AG04449 (cell line): ENCODE data around the gene CUTA.

ENCODE experiments used
- CTCF ChIA-PET: fragments of 350-600 bp; formaldehyde crosslinking; extraction: SDS; loops from one replicate; lab custom pipeline; 2021; ENCODE audit warnings: antibody characterized with exemption; lab: Yijun Ruan, JAX
- POLR2A ChIA-PET: fragments of 400-600, 350-600 bp; formaldehyde crosslinking; extraction: SDS; loops from one replicate; lab custom pipeline; 2020; ENCODE audit warnings: antibody characterized with exemption, inconsistent platforms; lab: Yijun Ruan, JAX
- DNase-seq: peaks from one replicate; pipeline ENCODE4 v3.0.0-alpha.2; 2010; ENCODE audit warnings: low read depth, low spot score
- H3K4me3 ChIP-seq: 2 replicates; pipeline ENCODE4 v1.5.1; 2011; ENCODE audit warnings: low read depth, mild to moderate bottlenecking, control low read depth, low read length
- TF ChIP-seq, protein P1 (sequence below): IDR thresholded peaks from one replicate; pipeline ENCODE4 v1.5.1; 2011; ENCODE audit warnings: mild to moderate bottlenecking, moderate library complexity, low read length, control low read depth, inconsistent platforms; ENCODE audit not compliant: insufficient read depth; ENCODE audit errors: missing control alignments

CUTA gene

DNA sequence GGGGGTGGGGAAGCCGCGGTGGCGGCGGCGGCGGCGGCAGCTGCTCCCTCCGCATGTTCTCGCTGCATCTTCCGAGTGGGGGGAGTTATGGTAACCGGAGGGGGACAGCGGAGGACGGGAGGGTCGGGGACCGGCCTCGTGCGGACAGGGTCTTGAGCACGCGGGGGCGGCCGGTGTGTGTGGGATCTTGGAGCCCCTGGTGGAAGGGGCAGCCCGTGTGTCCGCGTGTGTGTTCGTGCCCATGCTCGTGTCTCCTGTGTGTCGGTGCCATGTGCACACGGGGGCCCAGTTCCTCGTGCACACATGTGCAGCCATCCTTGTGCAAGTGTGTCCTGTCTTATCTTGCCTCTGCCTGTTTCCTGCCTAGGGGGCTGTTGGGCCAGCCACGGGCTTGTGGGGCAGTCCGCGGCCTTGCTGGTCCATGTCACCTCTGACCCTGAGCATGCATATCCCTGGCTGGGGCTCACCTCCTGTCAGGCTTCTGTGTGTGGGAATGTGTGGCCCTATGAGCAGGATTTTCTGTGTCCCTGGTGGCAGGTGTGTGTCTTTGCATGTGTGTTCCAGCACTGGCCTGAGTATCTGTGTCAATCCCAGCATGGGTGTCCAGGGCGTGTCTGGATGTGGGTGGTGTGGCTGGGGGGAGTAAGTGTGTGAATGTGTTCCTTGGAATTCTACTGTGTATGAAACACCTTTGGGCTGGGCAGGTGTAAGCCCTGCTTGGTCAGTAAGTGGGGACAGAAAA lies 10.5 kb upstream of the CUTA start:
- ChIA-PET POLR2A (no interaction called here), CTCF (interaction anchor here (0.6 to 3.9 kb wide), 4 partner anchors 10 to 38 kb away, joined by 3 to 19 read pairs (median 4); no protein-coding TSS in a partner anchor)
- H3K4me3 ChIP-seq: peak overlapping the region; percentile 66
- TF ChIP-seq, protein P1, sequence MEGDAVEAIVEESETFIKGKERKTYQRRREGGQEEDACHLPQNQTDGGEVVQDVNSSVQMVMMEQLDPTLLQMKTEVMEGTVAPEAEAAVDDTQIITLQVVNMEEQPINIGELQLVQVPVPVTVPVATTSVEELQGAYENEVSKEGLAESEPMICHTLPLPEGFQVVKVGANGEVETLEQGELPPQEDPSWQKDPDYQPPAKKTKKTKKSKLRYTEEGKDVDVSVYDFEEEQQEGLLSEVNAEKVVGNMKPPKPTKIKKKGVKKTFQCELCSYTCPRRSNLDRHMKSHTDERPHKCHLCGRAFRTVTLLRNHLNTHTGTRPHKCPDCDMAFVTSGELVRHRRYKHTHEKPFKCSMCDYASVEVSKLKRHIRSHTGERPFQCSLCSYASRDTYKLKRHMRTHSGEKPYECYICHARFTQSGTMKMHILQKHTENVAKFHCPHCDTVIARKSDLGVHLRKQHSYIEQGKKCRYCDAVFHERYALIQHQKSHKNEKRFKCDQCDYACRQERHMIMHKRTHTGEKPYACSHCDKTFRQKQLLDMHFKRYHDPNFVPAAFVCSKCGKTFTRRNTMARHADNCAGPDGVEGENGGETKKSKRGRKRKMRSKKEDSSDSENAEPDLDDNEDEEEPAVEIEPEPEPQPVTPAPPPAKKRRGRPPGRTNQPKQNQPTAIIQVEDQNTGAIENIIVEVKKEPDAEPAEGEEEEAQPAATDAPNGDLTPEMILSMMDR: peak; percentile 34
- DNase-seq: no peak

DNA sequence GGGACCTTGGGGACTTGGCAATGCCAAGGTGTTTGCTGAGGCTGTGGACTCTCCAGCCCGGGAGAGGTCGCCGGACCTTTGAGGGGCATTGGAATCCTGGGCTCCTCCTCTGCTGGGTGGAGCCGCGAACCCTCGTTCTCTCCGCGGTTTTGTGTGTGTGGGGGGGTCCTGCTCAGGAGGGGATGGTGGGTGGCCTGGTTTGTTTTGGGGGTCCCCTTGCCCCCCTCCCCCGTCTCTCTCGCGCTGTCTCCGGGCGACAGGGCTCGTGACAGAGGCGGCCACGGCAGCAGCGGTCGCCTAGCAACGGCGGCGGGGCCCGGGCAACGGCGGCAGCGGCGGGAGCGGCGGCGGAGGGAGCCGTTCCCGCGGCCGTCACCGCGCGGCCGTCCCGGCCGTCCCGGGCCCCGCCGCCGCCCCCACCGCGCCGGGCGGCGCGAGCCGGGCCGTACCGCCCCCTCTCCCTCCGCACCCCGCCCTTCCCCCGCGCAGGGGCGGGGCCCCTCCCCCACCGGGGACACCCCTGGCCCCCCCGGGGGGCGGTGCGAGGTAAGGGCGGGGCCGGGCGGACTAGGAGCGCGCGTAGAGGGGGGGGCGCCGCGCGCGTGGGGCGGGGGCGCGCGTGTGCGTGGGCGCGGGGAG lies 9.8 kb upstream of the CUTA start:
- no peak for DNase-seq
- H3K4me3 ChIP-seq: peak overlapping the region; percentile 66
- CTCF ChIA-PET: no interaction called here
- TF ChIP-seq, protein P1: peak; percentile 4
- POLR2A ChIA-PET: no interaction called here

DNA sequence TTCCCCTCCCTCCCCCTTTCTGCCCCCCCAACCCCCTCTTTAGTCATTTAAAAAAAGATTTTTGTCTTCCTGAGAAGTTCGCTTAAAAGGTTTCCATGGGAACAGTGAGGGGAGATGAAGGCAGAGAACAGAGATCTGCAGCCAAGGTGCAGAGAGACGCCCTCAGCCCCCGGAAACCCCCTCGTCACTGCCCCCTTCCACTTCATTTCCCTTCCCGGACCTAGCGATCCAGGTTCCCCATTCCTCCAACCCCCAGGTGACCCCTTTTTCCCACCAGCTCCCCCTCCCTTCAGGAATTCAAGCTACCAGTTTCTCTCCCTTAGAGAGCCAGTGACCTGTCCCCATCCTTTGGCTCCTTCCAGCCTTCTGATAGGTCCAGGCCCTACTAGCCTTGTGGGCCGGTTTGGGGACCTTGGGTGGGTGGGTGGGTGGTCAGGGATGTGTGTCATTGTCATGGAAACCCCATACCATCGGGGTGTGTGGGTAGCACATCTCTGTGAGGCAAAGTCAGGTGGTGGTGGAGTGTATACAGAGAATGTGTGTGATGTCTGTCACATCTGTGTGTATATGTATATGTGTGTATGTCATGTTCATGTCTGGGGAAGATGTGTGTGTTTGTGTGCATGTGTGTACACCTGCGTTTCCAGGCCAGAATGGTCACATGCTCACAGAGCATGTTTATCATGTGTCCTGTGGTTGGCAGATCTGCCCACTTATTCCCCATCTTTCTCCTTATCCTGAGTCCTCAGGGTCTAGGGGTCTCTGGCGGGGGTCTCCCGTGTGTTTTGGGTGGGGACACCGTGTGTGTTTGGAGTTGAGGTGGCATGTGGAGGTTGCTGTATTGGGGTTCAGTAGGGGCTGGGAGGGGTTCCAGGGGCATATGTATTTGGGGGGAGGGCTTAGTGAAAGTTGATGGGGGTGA lies 8.9 kb upstream of the CUTA start:
- no peak for DNase-seq
- ChIA-PET POLR2A (interaction anchor here (1.5 kb wide), 1 partner anchor 27 kb away, joined by 5 read pairs; the partner anchor contains the start of gene ZBTB9), CTCF (interaction anchor here (1.0 to 3.3 kb wide), 11 partner anchors 9 to 127 kb away, joined by 3 to 48 read pairs (median 5); no protein-coding TSS in a partner anchor)
- TF ChIP-seq, protein P1: no peak
- peak overlapping the region; percentile 66 for H3K4me3 ChIP-seq

DNA sequence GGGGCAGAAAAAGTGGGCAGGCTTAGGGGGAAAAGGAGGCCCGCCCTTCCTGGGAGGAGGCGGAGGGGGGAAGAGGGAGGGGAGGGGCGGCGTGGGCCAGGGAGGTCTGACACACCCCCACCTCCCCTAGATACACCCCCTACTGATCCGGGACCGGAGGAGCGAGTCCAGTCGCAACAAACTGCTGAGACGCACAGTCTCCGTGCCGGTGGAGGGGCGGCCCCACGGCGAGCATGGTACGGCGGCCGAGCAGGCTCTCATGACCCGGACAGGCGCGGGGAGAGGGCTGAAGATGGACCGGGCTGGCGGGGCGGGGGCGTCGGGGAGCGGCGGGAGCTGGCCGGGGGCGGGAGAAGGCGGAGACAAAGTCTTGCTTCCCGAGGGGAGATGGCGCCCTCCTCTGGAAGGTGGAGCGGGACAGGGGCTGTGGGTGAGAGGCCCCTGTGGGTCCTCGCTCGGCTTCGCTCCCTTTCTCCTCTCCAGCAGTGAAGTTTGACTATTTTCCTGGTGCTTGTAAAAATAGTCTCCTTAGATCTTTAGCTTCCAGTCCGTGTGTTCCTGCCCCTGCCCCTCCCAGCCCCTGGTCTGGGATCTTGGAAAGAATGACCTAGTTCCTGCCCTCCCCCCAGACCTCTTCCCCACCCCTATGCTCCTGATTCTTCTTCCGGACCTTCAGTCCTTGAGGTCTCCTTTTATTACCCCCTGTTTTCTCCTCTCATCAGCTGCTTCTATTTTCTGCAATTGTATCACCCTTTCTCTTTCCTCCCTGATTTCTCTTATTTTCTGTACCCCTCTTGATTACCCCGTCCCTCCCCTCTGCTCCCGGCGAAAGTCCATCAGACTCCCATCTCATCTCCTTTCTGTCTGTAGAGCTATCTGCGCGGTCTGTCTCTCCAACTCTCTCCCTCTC lies 8.0 kb upstream of the CUTA start:
- POLR2A ChIA-PET: interaction anchor here (0.8 to 1.5 kb wide), 3 partner anchors 9 to 126 kb away, joined by 3 to 5 read pairs (median 4); partner anchors contain the start of gene ZBTB9
- H3K4me3 ChIP-seq: peak overlapping the region; percentile 66
- TF ChIP-seq, protein P1: peak; percentile 70
- DNase-seq: no peak
- CTCF ChIA-PET: interaction anchor here (0.6 to 3.3 kb wide), 14 partner anchors 9 to 657 kb away, joined by 3 to 48 read pairs (median 4); no protein-coding TSS in a partner anchor
